Measurements from ENCODE around the gene MSL1.

The MSL1 gene, protein sequence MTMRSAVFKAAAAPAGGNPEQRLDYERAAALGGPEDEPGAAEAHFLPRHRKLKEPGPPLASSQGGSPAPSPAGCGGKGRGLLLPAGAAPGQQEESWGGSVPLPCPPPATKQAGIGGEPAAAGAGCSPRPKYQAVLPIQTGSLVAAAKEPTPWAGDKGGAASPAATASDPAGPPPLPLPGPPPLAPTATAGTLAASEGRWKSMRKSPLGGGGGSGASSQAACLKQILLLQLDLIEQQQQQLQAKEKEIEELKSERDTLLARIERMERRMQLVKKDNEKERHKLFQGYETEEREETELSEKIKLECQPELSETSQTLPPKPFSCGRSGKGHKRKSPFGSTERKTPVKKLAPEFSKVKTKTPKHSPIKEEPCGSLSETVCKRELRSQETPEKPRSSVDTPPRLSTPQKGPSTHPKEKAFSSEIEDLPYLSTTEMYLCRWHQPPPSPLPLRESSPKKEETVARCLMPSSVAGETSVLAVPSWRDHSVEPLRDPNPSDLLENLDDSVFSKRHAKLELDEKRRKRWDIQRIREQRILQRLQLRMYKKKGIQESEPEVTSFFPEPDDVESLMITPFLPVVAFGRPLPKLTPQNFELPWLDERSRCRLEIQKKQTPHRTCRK

GRCh38 chr17:40121181-40122135, at the start of gene MSL1:
Gene MSL1, plus strand, starts transcription at chr17:40121971. Its CDS starts 642 bp downstream, at chr17:40122613.
- ATAC-seq (peak; percentile 51), DNase-seq (peak; percentile 89)
- no peaks in the 10 kb centered on the region for H3K27me3 Mint-ChIP-seq
- H3K4me1 Mint-ChIP-seq: peaks cover 29% of the 10 kb centered on the region
- H3K4me3 Mint-ChIP-seq: peak within 1 kb of the TSS; percentile 89
- peak within 1 kb of the TSS; percentile 79 for H3K27ac Mint-ChIP-seq
- H3K36me3 Mint-ChIP-seq (ENCODE audit: low read depth): peaks cover 22% of the 10 kb centered on the region
- H3K9me3 Mint-ChIP-seq: no peaks in the 10 kb centered on the region

GRCh38 chr17:40072040-40072734, 49.6 kb upstream of the MSL1 start:
- Mint-ChIP-seq H3K4me3 (no peak overlapping the region), H3K36me3 (ENCODE audit: low read depth) (no peaks in the 10 kb centered on the region), H3K27me3 (no peaks in the 10 kb centered on the region), H3K9me3 (no peaks in the 10 kb centered on the region), H3K4me1 (peaks cover 74% of the 10 kb centered on the region), H3K27ac (no peak overlapping the region)
- DNase-seq: no peak
- no peak for ATAC-seq

- no peak for ATAC-seq
These were observed 48.9 kb upstream of the MSL1 start for GRCh38 chr17:40072735-40073346.

GRCh38 chr17:40073454-40074174, 48.2 kb upstream of the MSL1 start:
- peaks cover 61% of the 10 kb centered on the region for H3K4me1 Mint-ChIP-seq
- H3K4me3 Mint-ChIP-seq: no peak overlapping the region
- no peaks in the 10 kb centered on the region for H3K9me3 Mint-ChIP-seq
- ATAC-seq: no peak
- no peak for DNase-seq
- no peaks in the 10 kb centered on the region for H3K36me3 Mint-ChIP-seq (ENCODE audit: low read depth)
- H3K27ac Mint-ChIP-seq: no peak overlapping the region
- no peaks in the 10 kb centered on the region for H3K27me3 Mint-ChIP-seq

More at GRCh38 chr17:40072735-40073346, 48.9 kb upstream of the MSL1 start:
- Mint-ChIP-seq H3K36me3 (ENCODE audit: low read depth) (no peaks in the 10 kb centered on the region), H3K9me3 (no peaks in the 10 kb centered on the region), H3K27ac (no peak overlapping the region), H3K27me3 (no peaks in the 10 kb centered on the region), H3K4me3 (no peak overlapping the region), H3K4me1 (peaks cover 67% of the 10 kb centered on the region)
- DNase-seq: no peak

DNA sequence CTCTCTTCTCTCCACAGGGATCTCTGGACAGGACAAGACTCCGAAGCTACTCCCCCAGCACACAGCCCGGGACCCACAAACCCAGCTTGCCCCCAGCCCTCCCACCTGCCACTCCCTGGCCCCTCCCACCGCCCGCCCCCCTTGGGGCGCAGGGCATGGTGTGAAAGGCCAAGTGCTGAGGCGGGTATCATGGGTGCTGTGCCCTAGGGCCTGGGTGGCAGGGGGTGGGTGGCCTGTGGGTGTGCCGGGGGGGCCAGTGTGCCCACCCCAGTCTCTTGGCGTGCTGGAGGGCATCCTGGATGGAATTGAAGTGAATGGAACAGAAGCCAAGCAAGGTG, 47.6 kb upstream of the MSL1 start:
- peaks cover 56% of the 10 kb centered on the region for H3K4me1 Mint-ChIP-seq
- no peaks in the 10 kb centered on the region for H3K36me3 Mint-ChIP-seq (ENCODE audit: low read depth)
- no peaks in the 10 kb centered on the region for H3K9me3 Mint-ChIP-seq
- DNase-seq (no peak), ATAC-seq (no peak)
- H3K27me3 Mint-ChIP-seq: no peaks in the 10 kb centered on the region
- no peak overlapping the region for H3K27ac Mint-ChIP-seq
- H3K4me3 Mint-ChIP-seq: no peak overlapping the region

- peaks cover 49% of the 10 kb centered on the region for H3K4me1 Mint-ChIP-seq
- no peak overlapping the region for H3K4me3 Mint-ChIP-seq
- ATAC-seq (no peak), DNase-seq (no peak)
- no peaks in the 10 kb centered on the region for H3K9me3 Mint-ChIP-seq
- H3K27ac Mint-ChIP-seq: no peak overlapping the region
- no peaks in the 10 kb centered on the region for H3K27me3 Mint-ChIP-seq
- no peaks in the 10 kb centered on the region for H3K36me3 Mint-ChIP-seq (ENCODE audit: low read depth)
These were observed 46.9 kb upstream of the MSL1 start for GRCh38 chr17:40074871-40075200.

DNA sequence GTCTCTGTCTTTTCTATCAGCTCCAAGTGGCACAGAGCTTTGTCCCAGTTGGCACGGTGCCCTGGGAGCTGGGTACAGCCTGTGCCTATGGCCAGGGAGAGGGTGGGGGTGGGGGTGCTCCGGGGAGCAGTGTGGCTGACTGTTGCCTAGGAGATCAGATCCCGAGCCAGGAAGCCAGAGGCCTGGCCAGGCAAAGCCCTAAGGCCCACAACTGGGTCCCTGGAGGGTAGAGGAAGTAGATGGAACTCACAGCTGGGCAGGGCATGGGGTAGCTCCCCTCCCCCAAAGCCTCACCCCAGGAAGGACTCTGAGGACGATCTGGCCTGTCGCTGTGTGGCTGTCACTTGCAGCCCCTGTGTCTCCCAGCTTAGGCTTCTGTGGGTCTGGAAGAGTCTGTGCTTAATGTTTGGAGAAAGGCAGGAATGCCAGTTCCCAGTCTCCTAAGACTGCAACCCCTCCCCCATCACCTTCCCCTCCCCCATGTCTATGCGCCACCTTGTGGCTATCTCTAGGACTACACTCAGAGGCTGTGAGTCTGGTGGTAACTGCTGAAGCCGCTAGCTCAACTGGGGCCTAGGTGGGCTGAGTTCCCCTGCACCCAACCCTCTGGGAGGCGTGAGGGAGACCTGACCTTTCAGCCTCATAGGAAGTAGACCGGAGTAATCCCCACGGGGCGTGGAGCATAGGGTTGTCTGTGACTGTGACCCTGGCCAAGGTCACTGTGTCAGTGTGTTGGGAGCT, 46.4 kb upstream of the MSL1 start:
- ATAC-seq: peak; percentile 53
- Mint-ChIP-seq H3K27ac (peak overlapping the region; percentile 60), H3K36me3 (ENCODE audit: low read depth) (no peaks in the 10 kb centered on the region), H3K9me3 (no peaks in the 10 kb centered on the region), H3K4me1 (peaks cover 44% of the 10 kb centered on the region), H3K27me3 (no peaks in the 10 kb centered on the region), H3K4me3 (no peak overlapping the region)
- DNase-seq: peak; percentile 73

GRCh38 chr17:40075942-40076498, 45.8 kb upstream of the MSL1 start:
- H3K27me3 Mint-ChIP-seq: no peaks in the 10 kb centered on the region
- peaks cover 37% of the 10 kb centered on the region for H3K4me1 Mint-ChIP-seq
- H3K4me3 Mint-ChIP-seq: no peak overlapping the region
- H3K27ac Mint-ChIP-seq: peak overlapping the region; percentile 60
- no peak for DNase-seq
- no peak for ATAC-seq
- no peaks in the 10 kb centered on the region for H3K9me3 Mint-ChIP-seq
- H3K36me3 Mint-ChIP-seq (ENCODE audit: low read depth): no peaks in the 10 kb centered on the region

DNA sequence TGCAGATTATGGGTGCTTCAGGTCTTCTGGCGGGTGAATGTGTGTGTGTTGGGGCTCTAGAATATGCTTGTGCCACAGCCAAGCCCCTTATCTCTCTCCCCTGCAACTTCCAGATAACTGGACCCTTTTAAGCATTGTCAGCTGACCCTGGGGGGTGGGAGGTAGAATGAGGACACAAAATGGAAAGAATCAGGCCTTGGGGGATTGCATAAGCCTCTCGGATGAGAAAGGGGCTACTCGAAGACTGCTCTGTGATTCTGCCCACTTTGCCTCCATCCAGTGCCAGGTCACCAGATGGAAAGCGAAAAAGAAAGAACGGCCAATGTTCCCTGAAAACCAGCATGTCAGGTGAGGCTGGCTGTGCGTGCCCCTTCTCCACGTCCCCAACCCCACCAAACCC, 45.2 kb upstream of the MSL1 start:
- ATAC-seq (no peak), DNase-seq (no peak)
- Mint-ChIP-seq H3K4me1 (peaks cover 31% of the 10 kb centered on the region), H3K27ac (no peak overlapping the region), H3K36me3 (ENCODE audit: low read depth) (no peaks in the 10 kb centered on the region), H3K27me3 (no peaks in the 10 kb centered on the region), H3K9me3 (no peaks in the 10 kb centered on the region), H3K4me3 (no peak overlapping the region)

GRCh38 chr17:40079545-40079944, 42.2 kb upstream of the MSL1 start:
- Mint-ChIP-seq H3K4me3 (no peak overlapping the region), H3K36me3 (ENCODE audit: low read depth) (peaks cover 2% of the 10 kb centered on the region), H3K9me3 (no peaks in the 10 kb centered on the region), H3K27me3 (no peaks in the 10 kb centered on the region), H3K4me1 (peaks cover 20% of the 10 kb centered on the region), H3K27ac (no peak overlapping the region)
- no peak for ATAC-seq
- no peak for DNase-seq

DNA sequence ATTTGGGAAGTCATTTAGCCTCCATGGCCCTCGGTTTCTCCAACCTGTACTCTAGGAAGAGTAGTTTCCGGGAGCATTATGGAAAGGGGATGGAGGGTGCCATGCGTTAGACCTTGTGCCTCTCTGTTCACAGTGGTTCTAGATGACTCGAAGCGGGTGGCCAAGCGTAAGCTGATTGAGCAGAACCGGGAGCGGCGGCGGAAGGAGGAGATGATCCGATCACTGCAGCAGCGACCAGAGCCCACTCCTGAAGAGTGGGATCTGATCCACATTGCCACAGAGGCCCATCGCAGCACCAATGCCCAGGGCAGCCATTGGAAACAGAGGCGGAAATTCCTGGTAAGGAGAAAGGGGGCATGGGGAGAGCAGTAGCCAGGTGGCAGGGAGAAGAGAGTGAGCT, 37.3 kb upstream of the MSL1 start:
- peaks cover 6% of the 10 kb centered on the region for H3K36me3 Mint-ChIP-seq (ENCODE audit: low read depth)
- no peak overlapping the region for H3K27ac Mint-ChIP-seq
- H3K27me3 Mint-ChIP-seq: no peaks in the 10 kb centered on the region
- no peaks in the 10 kb centered on the region for H3K4me1 Mint-ChIP-seq
- no peak overlapping the region for H3K4me3 Mint-ChIP-seq
- ATAC-seq: no peak
- no peaks in the 10 kb centered on the region for H3K9me3 Mint-ChIP-seq
- no peak for DNase-seq

- DNase-seq: peak; percentile 77
- Mint-ChIP-seq H3K9me3 (no peaks in the 10 kb centered on the region), H3K27ac (no peak overlapping the region), H3K36me3 (ENCODE audit: low read depth) (peaks cover 6% of the 10 kb centered on the region), H3K4me3 (no peak overlapping the region), H3K27me3 (no peaks in the 10 kb centered on the region), H3K4me1 (no peaks in the 10 kb centered on the region)
- ATAC-seq: peak; percentile 30
These were observed 35.4 kb upstream of the MSL1 start for GRCh38 chr17:40086150-40087044.
